Thyroid gland (tissue), 4 donors: ENCODE results near the gene NENF. TPM values are rescaled to one million over a fixed set of nuclear protein-coding genes. Genes with fewer than 3 reads are reported as not detected.
"Not testable (repeated sequence)": the region's sequence is repeated elsewhere in the genome, so short reads cannot be mapped to it uniquely, and the experiment has no call there.

Source experiments
- DNase-seq, 2 donors: peaks; one replicate each; pipeline ENCODE4 v3.0.0-alpha.2; 2019
- H3K27ac ChIP-seq, 3 donors: fragments of 200-600 bp; sonication (generic); 1 replicate in 2 of 3; 2 replicates in 1 of 3; pipeline ENCODE4 v1.5.1; 2016 to 2019; ENCODE audit warnings: mild to moderate bottlenecking in 1 of 3, moderate library complexity in 1 of 3
- H3K27me3 ChIP-seq: fragments of 200-600 bp; sonication (generic); one replicate; pipeline ENCODE4 v1.5.1; 2019
- H3K36me3 ChIP-seq, 2 donors: fragments of 200-600 bp; sonication (generic); one replicate each; pipeline ENCODE4 v1.5.1; 2016 to 2019
- H3K4me1 ChIP-seq, 2 donors: fragments of 200-600 bp; sonication (generic); one replicate each; pipeline ENCODE4 v1.5.1; 2017 to 2019
- H3K4me3 ChIP-seq, 3 donors: fragments of 200-600 bp; sonication (generic); replicated peaks in 1 of 3; 1 replicate in 2 of 3; 2 replicates in 1 of 3; pipeline ENCODE4 v1.5.1; 2016; ENCODE audit warnings: mild to moderate bottlenecking in 1 of 3
- H3K9me3 ChIP-seq: fragments of 200-600 bp; sonication (generic); one replicate; pipeline ENCODE4 v1.5.1; 2017
- POLR2A ChIP-seq, 2 donors: fragments of 450-650 bp; IDR thresholded peaks; one replicate each; pipeline ENCODE4 v1.6.1; 2017; ENCODE audit warnings: antibody characterized with exemption in 2 of 2, mild to moderate bottlenecking in 2 of 2, moderate library complexity in 1 of 2
- WGBS, 2 donors: methylation state at CpG; one replicate each; pipeline ENCODE4 v1.1.5; 2017; 5-methylcytosine and 5-hydroxymethylcytosine counted together
- intact Hi-C: fragments of 100-400 bp; cut with DNase I; formaldehyde crosslinking; loops from one replicate; pipeline ENCODE4 v1.15.1; 2023
- total RNA-seq, 4 donors: library from RNA; depleted of rRNA; stranded (reverse); fragments of >200 nt; gene quantifications; one replicate each; pipeline ENCODE4 v1.2.3, GENCODE V29; 2016
- TF ChIP-seq, protein P1 (sequence below), 6 experiments: fragments of 200-600 bp in 3 of 6; fragments of 450-650 bp in 3 of 6; sonication (generic) in 3 of 6; IDR thresholded peaks; one replicate each; pipeline ENCODE4 v1.5.1; 2016 to 2019; ENCODE audit warnings: antibody characterized with exemption in 6 of 6, mild to moderate bottlenecking in 2 of 6, inconsistent platforms in 1 of 6, moderate library complexity in 1 of 6

The NENF gene
- total RNA-seq, 4 donors from 2014 or later: 42.4 to 181 (median 122) TPM

DNA sequence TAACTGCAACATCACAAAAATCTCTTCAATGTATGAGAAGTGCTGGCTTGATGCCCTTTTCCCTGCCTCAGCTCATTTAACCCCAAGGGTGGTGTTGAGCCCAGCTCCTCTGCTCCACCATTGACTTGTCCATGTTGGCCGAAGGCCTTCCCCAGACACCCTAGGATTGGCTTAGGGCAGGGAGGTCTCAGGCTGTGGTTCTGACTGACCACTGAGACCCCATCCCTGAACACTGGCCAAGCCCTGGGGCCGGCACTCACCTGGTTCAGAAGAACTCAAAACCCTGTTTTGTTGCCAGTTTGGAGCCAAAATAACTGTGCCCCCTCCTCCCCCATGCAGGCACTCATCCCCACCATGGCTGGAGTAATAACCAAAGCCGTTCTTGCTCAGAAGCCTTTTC is 38.6 kb downstream of the NENF start:
- DNase-seq: no peak
- Histone ChIP-seq H3K9me3 (no peaks in the 10 kb centered on the region), H3K4me1 (peaks cover 3 to 19% of the 10 kb centered on the region in 2 donors), H3K27me3 (no peaks in the 10 kb centered on the region), H3K27ac (no peak overlapping the region), H3K4me3 (no peak overlapping the region), H3K36me3 (no peaks in the 10 kb centered on the region)
- no peak for TF ChIP-seq POLR2A (IDR thresholded peaks at IDR 0.05)
- 88 to 96% methylated on average over 3 of the region's 3 CpGs for WGBS, 2 donors
- intact Hi-C loops: loop anchor here (5.0 kb wide), 1 partner anchor 156 kb away; no protein-coding TSS in a partner anchor

- Histone ChIP-seq H3K4me3 (no peak overlapping the region), H3K36me3 (no peaks in the 10 kb centered on the region), H3K27me3 (no peaks in the 10 kb centered on the region), H3K4me1 (peaks cover 3 to 16% of the 10 kb centered on the region in 2 donors), H3K9me3 (no peaks in the 10 kb centered on the region), H3K27ac (no peak overlapping the region)
- intact Hi-C loops: loop anchor here (5.0 kb wide), 1 partner anchor 155 kb away; no protein-coding TSS in a partner anchor
- 93% methylated on average over 8 to 17 of the region's 17 CpGs for WGBS, 2 donors
- TF ChIP-seq, protein P1, sequence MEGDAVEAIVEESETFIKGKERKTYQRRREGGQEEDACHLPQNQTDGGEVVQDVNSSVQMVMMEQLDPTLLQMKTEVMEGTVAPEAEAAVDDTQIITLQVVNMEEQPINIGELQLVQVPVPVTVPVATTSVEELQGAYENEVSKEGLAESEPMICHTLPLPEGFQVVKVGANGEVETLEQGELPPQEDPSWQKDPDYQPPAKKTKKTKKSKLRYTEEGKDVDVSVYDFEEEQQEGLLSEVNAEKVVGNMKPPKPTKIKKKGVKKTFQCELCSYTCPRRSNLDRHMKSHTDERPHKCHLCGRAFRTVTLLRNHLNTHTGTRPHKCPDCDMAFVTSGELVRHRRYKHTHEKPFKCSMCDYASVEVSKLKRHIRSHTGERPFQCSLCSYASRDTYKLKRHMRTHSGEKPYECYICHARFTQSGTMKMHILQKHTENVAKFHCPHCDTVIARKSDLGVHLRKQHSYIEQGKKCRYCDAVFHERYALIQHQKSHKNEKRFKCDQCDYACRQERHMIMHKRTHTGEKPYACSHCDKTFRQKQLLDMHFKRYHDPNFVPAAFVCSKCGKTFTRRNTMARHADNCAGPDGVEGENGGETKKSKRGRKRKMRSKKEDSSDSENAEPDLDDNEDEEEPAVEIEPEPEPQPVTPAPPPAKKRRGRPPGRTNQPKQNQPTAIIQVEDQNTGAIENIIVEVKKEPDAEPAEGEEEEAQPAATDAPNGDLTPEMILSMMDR (IDR thresholded peaks at IDR 0.05): no peak
- TF ChIP-seq POLR2A (IDR thresholded peaks at IDR 0.05): no peak
- DNase-seq: no peak
These were observed 39.4 kb downstream of the NENF start for GRCh38 chr1:212471891-212472675.

- intact Hi-C loops: loop anchor here (5.0 kb wide), 1 partner anchor 154 kb away; no protein-coding TSS in a partner anchor
- Histone ChIP-seq H3K4me1 (peaks cover 3 to 22% of the 10 kb centered on the region in 2 donors), H3K4me3 (no peak overlapping the region), H3K36me3 (no peaks in the 10 kb centered on the region), H3K9me3 (no peaks in the 10 kb centered on the region), H3K27me3 (no peaks in the 10 kb centered on the region), H3K27ac (no peak overlapping the region)
- TF ChIP-seq POLR2A (IDR thresholded peaks at IDR 0.05): no peak
- TF ChIP-seq, protein P1 (IDR thresholded peaks at IDR 0.05): no peak
- no peak for DNase-seq
- WGBS, 2 donors: 93% methylated on average over 9 of the region's 9 CpGs
These were observed 41.0 kb downstream of the NENF start for GRCh38 chr1:212473729-212474128.

- H3K27ac ChIP-seq: no peak overlapping the region
These were observed 42.4 kb downstream of the NENF start for GRCh38 chr1:212475151-212475550.

GRCh38 chr1:212475831-212476230 is 43.1 kb downstream of the NENF start:
- not testable (repeated sequence) for H3K9me3 ChIP-seq, H3K36me3 ChIP-seq, H3K27ac ChIP-seq, H3K27me3 ChIP-seq, H3K4me3 ChIP-seq, DNase-seq
- 93 to 96% methylated on average over 3 of the region's 3 CpGs for WGBS, 2 donors
- peaks cover 0 to 13% of the 10 kb centered on the region in 2 donors for H3K4me1 ChIP-seq
- intact Hi-C loops: loop anchor here (5.0 kb wide), 1 partner anchor 131 kb away; the partner anchor contains the start of gene ATF3

More at GRCh38 chr1:212475151-212475550, 42.4 kb downstream of the NENF start:
- no peaks in the 10 kb centered on the region for H3K36me3 ChIP-seq
- no peak for TF ChIP-seq POLR2A (IDR thresholded peaks at IDR 0.05)
- TF ChIP-seq, protein P1 (IDR thresholded peaks at IDR 0.05): no peak
- no peaks in the 10 kb centered on the region for H3K27me3 ChIP-seq
- WGBS, 2 donors: 85 to 88% methylated on average over 4 of the region's 4 CpGs
- peaks cover 0 to 14% of the 10 kb centered on the region in 2 donors for H3K4me1 ChIP-seq
- H3K9me3 ChIP-seq: no peaks in the 10 kb centered on the region
- intact Hi-C loops: loop anchor here (5.0 kb wide), 1 partner anchor 132 kb away; the partner anchor contains the start of gene ATF3
- no peak overlapping the region for H3K4me3 ChIP-seq
- no peak for DNase-seq
